IMR-90 (cell line): Measurements from ENCODE around the gene MAPKAP1. TPM values are rescaled to one million over a fixed set of nuclear protein-coding genes. Genes with fewer than 3 reads are reported as not detected.

Experiments used
- ATAC-seq: fragments of 200-7000 bp; cut with Tn5 transposase; 2 replicates; pipeline ENCODE4 v1.9.1; 2020; ENCODE audit warnings: low read depth, mild to moderate bottlenecking, moderate library complexity
- BruUV-seq: library from RNA; stranded (reverse); fragments of 400-500 nt; replicated peaks from 2 replicates; lab custom pipeline; 2021; lab: Mats Ljungman, UMichigan
- CTCF ChIA-PET: fragments of 300-600 bp; formaldehyde crosslinking; extraction: SDS; loops from one replicate; lab custom pipeline; 2021; ENCODE audit warnings: antibody characterized with exemption; lab: Yijun Ruan, JAX
- POLR2A ChIA-PET: fragments of 300-600 bp; sonication (Branson Sonifier 250); formaldehyde crosslinking; loops from one replicate; lab custom pipeline; 2022; ENCODE audit warnings: antibody characterized with exemption; ENCODE audit not compliant: unreplicated experiment; lab: Charles Lee
- DNase-seq: peaks from one replicate; pipeline ENCODE4 v3.0.0; 2013
- H2AFZ ChIP-seq: replicated peaks from 2 replicates; pipeline ENCODE3; 2013; ENCODE audit warnings: low read length, mild to moderate bottlenecking; ENCODE audit not compliant: poor library complexity
- H2AK5ac ChIP-seq: 2 replicates; pipeline ENCODE4 v1.6.1; 2013; ENCODE audit warnings: low read depth, low read length, inconsistent platforms
- H2AK9ac ChIP-seq: replicated peaks from 2 replicates; pipeline ENCODE3; 2013; ENCODE audit warnings: mild to moderate bottlenecking, low read depth, low read length, moderate library complexity; ENCODE audit not compliant: poor library complexity
- H2BK120ac ChIP-seq: 2 replicates; pipeline ENCODE4 v1.6.1; 2013; ENCODE audit warnings: low read depth, low read length, inconsistent platforms
- H2BK15ac ChIP-seq: 3 replicates; pipeline ENCODE4 v1.6.1; 2013; ENCODE audit warnings: low read depth, low read length, inconsistent platforms
- H2BK20ac ChIP-seq: 2 replicates; pipeline ENCODE4 v1.6.1; 2013; ENCODE audit warnings: low read depth, mild to moderate bottlenecking, inconsistent platforms, low read length, moderate library complexity
- H2BK5ac ChIP-seq: 2 replicates; pipeline ENCODE4 v1.6.1; 2013; ENCODE audit warnings: mild to moderate bottlenecking, low read depth, low read length, inconsistent platforms; ENCODE audit not compliant: poor library complexity, severe bottlenecking
- H3K14ac ChIP-seq: replicated peaks from 2 replicates; pipeline ENCODE4 v1.6.1; 2013; ENCODE audit warnings: low read depth, low read length, inconsistent platforms
- H3K18ac ChIP-seq: 2 replicates; pipeline ENCODE4 v1.6.1; 2013; ENCODE audit warnings: low read depth, low read length, control low read depth
- H3K23ac ChIP-seq: 2 replicates; pipeline ENCODE4 v1.6.1; 2013; ENCODE audit warnings: low read depth, low read length, inconsistent platforms
- H3K27ac ChIP-seq: 2 replicates; pipeline ENCODE4 v1.5.1; 2013; ENCODE audit warnings: mild to moderate bottlenecking, control low read depth, low read length; ENCODE audit not compliant: insufficient read depth
- H3K27me3 ChIP-seq: 2 replicates; pipeline ENCODE4 v1.6.1; 2013; ENCODE audit warnings: low read length; ENCODE audit not compliant: control insufficient read depth, insufficient read depth
- H3K36me3 ChIP-seq: 2 replicates; pipeline ENCODE4 v1.6.1; 2013; ENCODE audit warnings: low read length, mixed read lengths; ENCODE audit not compliant: control insufficient read depth, insufficient read depth
- H3K4ac ChIP-seq: 2 replicates; pipeline ENCODE4 v1.6.1; 2013; ENCODE audit warnings: low read depth, low read length, inconsistent platforms
- H3K4me1 ChIP-seq: 2 replicates; pipeline ENCODE4 v1.6.1; 2013; ENCODE audit warnings: low read length, mixed read lengths; ENCODE audit not compliant: control insufficient read depth, insufficient read depth
- H3K4me2 ChIP-seq: 2 replicates; pipeline ENCODE4 v1.6.1; 2013; ENCODE audit warnings: low read depth, mild to moderate bottlenecking, control low read depth, low read length, moderate library complexity
- H3K4me3 ChIP-seq: 2 replicates; pipeline ENCODE4 v1.5.1; 2013; ENCODE audit warnings: low read depth, mild to moderate bottlenecking, control low read depth, low read length, moderate library complexity; ENCODE audit not compliant: insufficient read depth
- H3K56ac ChIP-seq: 2 replicates; pipeline ENCODE4 v1.6.1; 2013; ENCODE audit warnings: low read length, inconsistent platforms; ENCODE audit not compliant: insufficient read depth; ENCODE audit errors: extremely low read depth
- H3K79me1 ChIP-seq, 2 experiments: 2 replicates each; pipeline ENCODE4 v1.6.1; 2013; ENCODE audit warnings: low read length in 2 of 2, inconsistent platforms in 1 of 2, low read depth in 1 of 2
- H3K9ac ChIP-seq: 2 replicates; pipeline ENCODE4 v1.6.1; 2013; ENCODE audit warnings: low read depth, low read length, control low read depth
- H3K9me1 ChIP-seq: 2 replicates; pipeline ENCODE4 v1.6.1; 2013; ENCODE audit warnings: low read length, inconsistent platforms; ENCODE audit not compliant: insufficient read depth
- H3K9me3 ChIP-seq: 2 replicates; pipeline ENCODE4 v1.6.1; 2013; ENCODE audit warnings: low read length; ENCODE audit not compliant: control insufficient read depth, insufficient read depth
- H4K20me1 ChIP-seq: 2 replicates; pipeline ENCODE4 v1.6.1; 2013; ENCODE audit warnings: low read length, inconsistent platforms; ENCODE audit not compliant: insufficient read depth
- H4K5ac ChIP-seq: 2 replicates; pipeline ENCODE4 v1.6.1; 2013; ENCODE audit warnings: mild to moderate bottlenecking, low read depth, low read length, control low read depth
- H4K8ac ChIP-seq, 2 experiments: 2 replicates each; pipeline ENCODE4 v1.6.1; 2013; ENCODE audit warnings: low read depth in 2 of 2, low read length in 2 of 2, control low read depth in 1 of 2, inconsistent platforms in 1 of 2
- H4K91ac ChIP-seq: 2 replicates; pipeline ENCODE4 v1.6.1; 2013; ENCODE audit warnings: low read depth, low read length, inconsistent platforms; ENCODE audit not compliant: insufficient read depth
- MAZ ChIP-seq: IDR thresholded peaks from 2 replicates; pipeline ENCODE4 v1.6.1; 2012; ENCODE audit warnings: low read depth, mild to moderate bottlenecking, low read length, improper control_type of control experiment, moderate library complexity, borderline replicate concordance
- WGBS, 2 experiments: methylation state at CpG; one replicate each; pipeline versions ENCODE4 v1.1.5 to v1.1.7; 2013; ENCODE audit warnings: missing lambda C conversion rate in 2 of 2; ENCODE audit not compliant: insufficient read length in 1 of 2; ENCODE audit errors: extremely low coverage in 2 of 2; 5-methylcytosine and 5-hydroxymethylcytosine counted together
- dilution Hi-C: fragments of 300-500 bp; cut with HindIII; formaldehyde crosslinking; loops from one replicate; pipeline ENCODE4 v1.14.3; 2018; ENCODE audit warnings: low sequenced_read_pairs; ENCODE audit not compliant: unreplicated experiment
- in situ Hi-C: fragments of 300-500 bp; cut with MboI; formaldehyde crosslinking; loops from 3 replicates; pipeline ENCODE4 v1.14.3; 2019; ENCODE audit warnings: low sequenced_read_pairs, inconsistent platforms, mixed read lengths
- intact Hi-C: fragments of 100-400 bp; cut with micrococcal nuclease; formaldehyde crosslinking; loops from 2 replicates; pipeline ENCODE4 v1.10.0; 2022
- polyA plus RNA-seq, 3 experiments: library from polyadenylated mRNA; depleted of rRNA; stranded (reverse); fragments of >200 nt; gene quantifications; 2 replicates each; pipeline ENCODE4 v1.2.3, GENCODE V29; 2012; ENCODE audit warnings: low replicate concordance in 1 of 3
- total RNA-seq: library from RNA; depleted of rRNA; stranded (reverse); fragments of >200 nt; gene quantifications from 2 replicates; pipeline ENCODE4 v1.2.3, GENCODE V29; 2012

The MAPKAP1 gene
- total and polyA plus RNA-seq, 2 of the 4 experiments (the other 2 are of a cell fraction): 87.2 to 158 TPM

DNA sequence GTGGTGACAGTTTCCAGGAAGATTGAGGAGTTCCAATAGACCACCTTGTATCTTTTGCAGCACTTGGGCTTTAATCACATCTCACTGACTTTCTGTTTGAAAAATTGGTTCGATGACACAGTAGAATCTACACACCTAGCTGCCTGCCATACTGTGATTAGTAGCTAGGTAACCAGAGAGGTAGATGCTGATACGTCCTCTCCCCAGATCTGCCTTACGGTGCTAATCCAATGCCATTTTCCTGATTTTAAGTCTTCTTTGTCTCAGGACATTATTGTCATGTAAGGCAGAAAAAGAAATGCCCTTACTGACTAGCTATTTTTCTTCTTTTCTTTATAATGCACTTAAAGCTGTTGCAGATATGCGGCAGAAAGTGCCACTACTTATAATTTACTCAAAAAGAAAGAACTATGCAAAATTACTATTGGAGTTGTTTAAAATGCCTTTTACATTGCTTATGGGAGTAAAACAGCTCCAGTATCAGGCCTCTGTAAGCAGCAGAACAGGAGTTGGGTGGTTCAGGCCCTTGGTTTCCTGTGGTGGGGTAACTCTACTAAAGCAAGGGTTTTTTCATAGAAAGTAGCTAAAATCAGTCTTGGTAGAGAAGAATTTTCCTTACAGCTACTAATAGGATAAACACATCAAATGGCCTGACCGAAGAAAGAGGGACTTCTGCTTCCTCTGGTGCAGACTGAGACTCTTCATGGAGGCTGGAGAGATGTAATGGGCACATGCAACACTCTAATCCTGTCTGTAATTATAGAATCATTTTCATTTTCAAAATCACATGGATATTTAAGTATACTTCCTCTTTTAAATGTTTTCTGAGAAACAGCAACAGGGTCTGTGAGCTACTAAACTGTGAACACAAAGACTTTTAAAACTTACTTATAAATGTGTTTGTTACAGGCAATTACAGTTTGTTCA lies 177.2 kb downstream of the MAPKAP1 start:
- Histone ChIP-seq H3K4me3 (no peak overlapping the region), H4K5ac (0 out of 2 replicates have a peak overlapping the region, but pooled peaks have one; percentile 39), H3K4ac (peak overlapping the region; percentile 51; the same call in 1 of the 2 replicates), H4K8ac (peak overlapping the region in 1 of 2 experiments; percentile 45; a peak in 1 of 4 replicates), H3K4me2 (no peak overlapping the region), H2BK20ac (peak overlapping the region; percentile 28; the same call in 1 of the 2 replicates), H3K27me3 (no peaks in the 10 kb centered on the region), H2AK5ac (peak overlapping the region; percentile 53; the same call in 1 of the 2 replicates), H4K20me1 (0 out of 2 replicates have a peak, but pooled peaks cover 3% of the 10 kb centered on the region), H2AK9ac (no peak overlapping the region), H3K56ac (no peak overlapping the region), H3K18ac (peak overlapping the region; percentile 69; the same call in 1 of the 2 replicates), H2BK5ac (no peak overlapping the region), H3K9ac (no peak overlapping the region), H3K4me1 (peaks cover 14% of the 10 kb centered on the region), H3K23ac (no peak overlapping the region), H3K79me1 (peaks cover 19 to 33% of the 10 kb centered on the region in 2 experiments), H3K14ac (0 out of 2 replicates have a peak overlapping the region, but pooled peaks have one; percentile 66), H3K9me3 (no peaks in the 10 kb centered on the region), H2AFZ (no peak overlapping the region), H2BK120ac (0 out of 2 replicates have a peak overlapping the region, but pooled peaks have one; percentile 22), H3K36me3 (no peaks in the 10 kb centered on the region), H4K91ac (no peak overlapping the region), H3K27ac (peak overlapping the region; percentile 12; the same call in 1 of the 2 replicates), H3K9me1 (peaks cover 12% of the 10 kb centered on the region), H2BK15ac (peak overlapping the region; percentile 21; the same call in 1 of the 3 replicates)
- DNase-seq: no peak
- in situ Hi-C loops (no loop called here), intact Hi-C loops (no loop called here), dilution Hi-C loops (no loop called here)
- TF ChIP-seq MAZ: no peak
- ChIA-PET CTCF (interaction anchor here (1.0 kb wide), 1 partner anchor 29 kb away, joined by 3 read pairs; no protein-coding TSS in a partner anchor), POLR2A (no interaction called here)
- BruUV-seq: no TSS peak
- WGBS, 2 experiments: no CpG with 5 or more reads among the region's 5 CpGs
- peak; percentile 12; the same call in 1 of the 2 replicates for ATAC-seq
